IMR-90 (cell line): Measurements from ENCODE around the gene RGS3. TPM values are rescaled to one million over a fixed set of nuclear protein-coding genes. Genes with fewer than 3 reads are reported as not detected.

Experiments
- ATAC-seq: fragments of 200-7000 bp; cut with Tn5 transposase; 2 replicates; pipeline ENCODE4 v1.9.1; 2020; ENCODE audit warnings: low read depth, mild to moderate bottlenecking, moderate library complexity
- BruUV-seq: library from RNA; stranded (reverse); fragments of 400-500 nt; replicated peaks from 2 replicates; lab custom pipeline; 2021; lab: Mats Ljungman, UMichigan
- CTCF ChIA-PET: fragments of 300-600 bp; formaldehyde crosslinking; extraction: SDS; loops from one replicate; lab custom pipeline; 2021; ENCODE audit warnings: antibody characterized with exemption; lab: Yijun Ruan, JAX
- POLR2A ChIA-PET: fragments of 300-600 bp; sonication (Branson Sonifier 250); formaldehyde crosslinking; loops from one replicate; lab custom pipeline; 2022; ENCODE audit warnings: antibody characterized with exemption; ENCODE audit not compliant: unreplicated experiment; lab: Charles Lee
- DNase-seq: peaks from one replicate; pipeline ENCODE4 v3.0.0; 2013
- H2AFZ ChIP-seq: replicated peaks from 2 replicates; pipeline ENCODE3; 2013; ENCODE audit warnings: low read length, mild to moderate bottlenecking; ENCODE audit not compliant: poor library complexity
- H2AK5ac ChIP-seq: 2 replicates; pipeline ENCODE4 v1.6.1; 2013; ENCODE audit warnings: low read depth, low read length, inconsistent platforms
- H2AK9ac ChIP-seq: replicated peaks from 2 replicates; pipeline ENCODE3; 2013; ENCODE audit warnings: mild to moderate bottlenecking, low read depth, low read length, moderate library complexity; ENCODE audit not compliant: poor library complexity
- H2BK120ac ChIP-seq: 2 replicates; pipeline ENCODE4 v1.6.1; 2013; ENCODE audit warnings: low read depth, low read length, inconsistent platforms
- H2BK15ac ChIP-seq: 3 replicates; pipeline ENCODE4 v1.6.1; 2013; ENCODE audit warnings: low read depth, low read length, inconsistent platforms
- H2BK20ac ChIP-seq: 2 replicates; pipeline ENCODE4 v1.6.1; 2013; ENCODE audit warnings: low read depth, mild to moderate bottlenecking, inconsistent platforms, low read length, moderate library complexity
- H2BK5ac ChIP-seq: 2 replicates; pipeline ENCODE4 v1.6.1; 2013; ENCODE audit warnings: mild to moderate bottlenecking, low read depth, low read length, inconsistent platforms; ENCODE audit not compliant: poor library complexity, severe bottlenecking
- H3K14ac ChIP-seq: replicated peaks from 2 replicates; pipeline ENCODE4 v1.6.1; 2013; ENCODE audit warnings: low read depth, low read length, inconsistent platforms
- H3K18ac ChIP-seq: 2 replicates; pipeline ENCODE4 v1.6.1; 2013; ENCODE audit warnings: low read depth, low read length, control low read depth
- H3K23ac ChIP-seq: 2 replicates; pipeline ENCODE4 v1.6.1; 2013; ENCODE audit warnings: low read depth, low read length, inconsistent platforms
- H3K27ac ChIP-seq: 2 replicates; pipeline ENCODE4 v1.5.1; 2013; ENCODE audit warnings: mild to moderate bottlenecking, control low read depth, low read length; ENCODE audit not compliant: insufficient read depth
- H3K27me3 ChIP-seq: 2 replicates; pipeline ENCODE4 v1.6.1; 2013; ENCODE audit warnings: low read length; ENCODE audit not compliant: control insufficient read depth, insufficient read depth
- H3K36me3 ChIP-seq: 2 replicates; pipeline ENCODE4 v1.6.1; 2013; ENCODE audit warnings: low read length, mixed read lengths; ENCODE audit not compliant: control insufficient read depth, insufficient read depth
- H3K4ac ChIP-seq: 2 replicates; pipeline ENCODE4 v1.6.1; 2013; ENCODE audit warnings: low read depth, low read length, inconsistent platforms
- H3K4me1 ChIP-seq: 2 replicates; pipeline ENCODE4 v1.6.1; 2013; ENCODE audit warnings: low read length, mixed read lengths; ENCODE audit not compliant: control insufficient read depth, insufficient read depth
- H3K4me2 ChIP-seq: 2 replicates; pipeline ENCODE4 v1.6.1; 2013; ENCODE audit warnings: low read depth, mild to moderate bottlenecking, control low read depth, low read length, moderate library complexity
- H3K4me3 ChIP-seq: 2 replicates; pipeline ENCODE4 v1.5.1; 2013; ENCODE audit warnings: low read depth, mild to moderate bottlenecking, control low read depth, low read length, moderate library complexity; ENCODE audit not compliant: insufficient read depth
- H3K56ac ChIP-seq: 2 replicates; pipeline ENCODE4 v1.6.1; 2013; ENCODE audit warnings: low read length, inconsistent platforms; ENCODE audit not compliant: insufficient read depth; ENCODE audit errors: extremely low read depth
- H3K79me1 ChIP-seq, 2 experiments: 2 replicates each; pipeline ENCODE4 v1.6.1; 2013; ENCODE audit warnings: low read length in 2 of 2, inconsistent platforms in 1 of 2, low read depth in 1 of 2
- H3K9ac ChIP-seq: 2 replicates; pipeline ENCODE4 v1.6.1; 2013; ENCODE audit warnings: low read depth, low read length, control low read depth
- H3K9me1 ChIP-seq: 2 replicates; pipeline ENCODE4 v1.6.1; 2013; ENCODE audit warnings: low read length, inconsistent platforms; ENCODE audit not compliant: insufficient read depth
- H3K9me3 ChIP-seq: 2 replicates; pipeline ENCODE4 v1.6.1; 2013; ENCODE audit warnings: low read length; ENCODE audit not compliant: control insufficient read depth, insufficient read depth
- H4K20me1 ChIP-seq: 2 replicates; pipeline ENCODE4 v1.6.1; 2013; ENCODE audit warnings: low read length, inconsistent platforms; ENCODE audit not compliant: insufficient read depth
- H4K5ac ChIP-seq: 2 replicates; pipeline ENCODE4 v1.6.1; 2013; ENCODE audit warnings: mild to moderate bottlenecking, low read depth, low read length, control low read depth
- H4K8ac ChIP-seq, 2 experiments: 2 replicates each; pipeline ENCODE4 v1.6.1; 2013; ENCODE audit warnings: low read depth in 2 of 2, low read length in 2 of 2, control low read depth in 1 of 2, inconsistent platforms in 1 of 2
- H4K91ac ChIP-seq: 2 replicates; pipeline ENCODE4 v1.6.1; 2013; ENCODE audit warnings: low read depth, low read length, inconsistent platforms; ENCODE audit not compliant: insufficient read depth
- BHLHE40 ChIP-seq: fragments of 150-350 bp; IDR thresholded peaks from 2 replicates; pipeline ENCODE4 v1.6.1; 2016; ENCODE audit warnings: mild to moderate bottlenecking, low read depth, low read length
- CEBPB ChIP-seq: IDR thresholded peaks from 2 replicates; pipeline ENCODE4 v1.6.1; 2012; ENCODE audit warnings: low read depth, low read length, improper control_type of control experiment
- FOS ChIP-seq: fragments of 150-350 bp; IDR thresholded peaks from 2 replicates; pipeline ENCODE4 v1.6.1; 2016; ENCODE audit warnings: low read depth, low read length
- MAZ ChIP-seq: IDR thresholded peaks from 2 replicates; pipeline ENCODE4 v1.6.1; 2012; ENCODE audit warnings: low read depth, mild to moderate bottlenecking, low read length, improper control_type of control experiment, moderate library complexity, borderline replicate concordance
- NFE2L2 ChIP-seq: fragments of 150-350 bp; IDR thresholded peaks from 2 replicates; pipeline ENCODE4 v1.6.1; 2016; ENCODE audit warnings: low read depth, mild to moderate bottlenecking, low read length
- POLR2A ChIP-seq: IDR thresholded peaks from 2 replicates; pipeline ENCODE4 v1.6.1; 2012; ENCODE audit warnings: mild to moderate bottlenecking, low read depth, low read length
- SMC3 ChIP-seq: fragments of 150-350 bp; IDR thresholded peaks from 2 replicates; pipeline ENCODE4 v1.6.1; 2016; ENCODE audit warnings: low read depth, mild to moderate bottlenecking, antibody characterized with exemption, low read length, moderate library complexity
- WGBS, 2 experiments: methylation state at CpG; one replicate each; pipeline versions ENCODE4 v1.1.5 to v1.1.7; 2013; ENCODE audit warnings: missing lambda C conversion rate in 2 of 2; ENCODE audit not compliant: insufficient read length in 1 of 2; ENCODE audit errors: extremely low coverage in 2 of 2; 5-methylcytosine and 5-hydroxymethylcytosine counted together
- dilution Hi-C: fragments of 300-500 bp; cut with HindIII; formaldehyde crosslinking; loops from one replicate; pipeline ENCODE4 v1.14.3; 2018; ENCODE audit warnings: low sequenced_read_pairs; ENCODE audit not compliant: unreplicated experiment
- in situ Hi-C: fragments of 300-500 bp; cut with MboI; formaldehyde crosslinking; loops from 3 replicates; pipeline ENCODE4 v1.14.3; 2019; ENCODE audit warnings: low sequenced_read_pairs, inconsistent platforms, mixed read lengths
- intact Hi-C: fragments of 100-400 bp; cut with micrococcal nuclease; formaldehyde crosslinking; loops from 2 replicates; pipeline ENCODE4 v1.10.0; 2022
- polyA plus RNA-seq, 3 experiments: library from polyadenylated mRNA; depleted of rRNA; stranded (reverse); fragments of >200 nt; gene quantifications; 2 replicates each; pipeline ENCODE4 v1.2.3, GENCODE V29; 2012; ENCODE audit warnings: low replicate concordance in 1 of 3
- total RNA-seq: library from RNA; depleted of rRNA; stranded (reverse); fragments of >200 nt; gene quantifications from 2 replicates; pipeline ENCODE4 v1.2.3, GENCODE V29; 2012
- TF ChIP-seq, protein P1 (sequence below): conservative IDR thresholded peaks from 2 replicates; pipeline ENCODE4 v1.5.1; 2012; ENCODE audit warnings: mild to moderate bottlenecking, low read depth, low read length, improper control_type of control experiment
- TF ChIP-seq, protein P2 (sequence below): fragments of 150-350 bp; IDR thresholded peaks from 2 replicates; pipeline ENCODE4 v1.6.1; 2016; ENCODE audit warnings: low read depth, mild to moderate bottlenecking, low read length, moderate library complexity, borderline replicate concordance

The RGS3 gene
- total and polyA plus RNA-seq, 2 of the 4 experiments (the other 2 are of a cell fraction): 51.8 to 65.6 TPM

DNA sequence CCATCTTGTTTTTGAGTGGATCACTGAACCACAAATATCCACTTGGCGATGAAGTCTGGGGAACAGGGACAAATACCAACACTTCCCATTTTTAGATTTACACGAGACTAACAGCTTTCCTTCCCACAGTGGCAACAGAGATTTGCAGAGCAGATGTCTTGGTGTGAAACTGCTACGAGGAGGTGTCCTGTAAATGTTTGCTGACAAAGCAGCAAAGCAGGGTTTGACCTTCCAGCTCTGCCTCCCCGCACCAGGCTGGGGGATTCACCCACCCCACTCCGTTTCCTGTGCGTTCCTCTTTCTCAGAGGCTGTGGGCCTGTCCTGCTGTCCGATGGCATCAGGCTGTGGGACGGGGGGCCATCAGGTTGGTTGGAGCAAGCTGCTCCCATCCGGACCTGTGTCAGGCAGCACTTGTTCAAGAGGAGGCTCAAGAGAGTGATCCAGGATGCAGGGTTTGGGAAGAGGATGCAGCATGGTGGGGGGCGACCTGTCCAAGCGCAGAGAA, 693 bp upstream of the RGS3 start:
- Histone ChIP-seq H3K9me1 (no peaks in the 10 kb centered on the region; the same call in 1 of the 2 replicates), H2BK20ac (no peak overlapping the region), H2BK5ac (no peak overlapping the region), H2AK9ac (no peak overlapping the region), H2BK120ac (no peak overlapping the region), H3K9ac (no peak overlapping the region), H3K27me3 (peaks cover 15% of the 10 kb centered on the region), H4K5ac (no peak overlapping the region), H3K4me2 (no peak overlapping the region), H3K56ac (no peak overlapping the region), H2AK5ac (peak overlapping the region; percentile 1; the same call in 1 of the 2 replicates), H3K14ac (no peak overlapping the region), H3K4me1 (peaks cover 6% of the 10 kb centered on the region; the same call in 1 of the 2 replicates), H4K91ac (no peak overlapping the region), H4K8ac (no peak overlapping the region), H2AFZ (peak overlapping the region; percentile 86), H3K23ac (0 out of 2 replicates have a peak overlapping the region, but pooled peaks have one; percentile 0), H3K79me1 (no peaks in the 10 kb centered on the region), H3K27ac (no peak overlapping the region), H3K36me3 (no peaks in the 10 kb centered on the region), H4K20me1 (no peaks in the 10 kb centered on the region), H3K18ac (no peak overlapping the region), H3K4me3 (no peak overlapping the region), H2BK15ac (no peak overlapping the region), H3K4ac (no peak overlapping the region), H3K9me3 (no peaks in the 10 kb centered on the region)
- TF ChIP-seq FOS (no peak), BHLHE40 (no peak), MAZ (no peak), NFE2L2 (no peak), POLR2A (no peak), SMC3 (no peak), CEBPB (no peak)
- TF ChIP-seq, protein P1, sequence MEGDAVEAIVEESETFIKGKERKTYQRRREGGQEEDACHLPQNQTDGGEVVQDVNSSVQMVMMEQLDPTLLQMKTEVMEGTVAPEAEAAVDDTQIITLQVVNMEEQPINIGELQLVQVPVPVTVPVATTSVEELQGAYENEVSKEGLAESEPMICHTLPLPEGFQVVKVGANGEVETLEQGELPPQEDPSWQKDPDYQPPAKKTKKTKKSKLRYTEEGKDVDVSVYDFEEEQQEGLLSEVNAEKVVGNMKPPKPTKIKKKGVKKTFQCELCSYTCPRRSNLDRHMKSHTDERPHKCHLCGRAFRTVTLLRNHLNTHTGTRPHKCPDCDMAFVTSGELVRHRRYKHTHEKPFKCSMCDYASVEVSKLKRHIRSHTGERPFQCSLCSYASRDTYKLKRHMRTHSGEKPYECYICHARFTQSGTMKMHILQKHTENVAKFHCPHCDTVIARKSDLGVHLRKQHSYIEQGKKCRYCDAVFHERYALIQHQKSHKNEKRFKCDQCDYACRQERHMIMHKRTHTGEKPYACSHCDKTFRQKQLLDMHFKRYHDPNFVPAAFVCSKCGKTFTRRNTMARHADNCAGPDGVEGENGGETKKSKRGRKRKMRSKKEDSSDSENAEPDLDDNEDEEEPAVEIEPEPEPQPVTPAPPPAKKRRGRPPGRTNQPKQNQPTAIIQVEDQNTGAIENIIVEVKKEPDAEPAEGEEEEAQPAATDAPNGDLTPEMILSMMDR: no peak
- TF ChIP-seq, protein P2, sequence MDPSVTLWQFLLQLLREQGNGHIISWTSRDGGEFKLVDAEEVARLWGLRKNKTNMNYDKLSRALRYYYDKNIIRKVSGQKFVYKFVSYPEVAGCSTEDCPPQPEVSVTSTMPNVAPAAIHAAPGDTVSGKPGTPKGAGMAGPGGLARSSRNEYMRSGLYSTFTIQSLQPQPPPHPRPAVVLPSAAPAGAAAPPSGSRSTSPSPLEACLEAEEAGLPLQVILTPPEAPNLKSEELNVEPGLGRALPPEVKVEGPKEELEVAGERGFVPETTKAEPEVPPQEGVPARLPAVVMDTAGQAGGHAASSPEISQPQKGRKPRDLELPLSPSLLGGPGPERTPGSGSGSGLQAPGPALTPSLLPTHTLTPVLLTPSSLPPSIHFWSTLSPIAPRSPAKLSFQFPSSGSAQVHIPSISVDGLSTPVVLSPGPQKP: no peak
- in situ Hi-C loops: no loop called here
- CTCF ChIA-PET: interaction anchor here (0.6 kb wide), 1 partner anchor 8 kb away, joined by 3 read pairs; no protein-coding TSS in a partner anchor
- BruUV-seq: no TSS peak
- DNase-seq (no peak), ATAC-seq (no peak)
- POLR2A ChIA-PET: no interaction called here
- intact Hi-C loops: no loop called here
- WGBS, 2 experiments: 43% methylated on average over 2 of the region's 11 CpGs; no CpG with 5 or more reads in 1 of the 2 experiments
- dilution Hi-C loops: no loop called here
